ENCODE results near the gene MAT2A. TPM values are rescaled to one million over a fixed set of nuclear protein-coding genes. Genes with fewer than 3 reads are reported as not detected.

The MAT2A gene
- total RNA-seq, 4 donors from 2014 or later = 139 to 164 (median 145) TPM

- no peak for DNase-seq (ENCODE audit: low spot score in 2 of 2)
- WGBS, 2 donors = 81 to 83% methylated on average over 3 of the region's 3 CpGs
- Histone ChIP-seq H3K27me3 (no peaks in the 10 kb centered on the region), H3K36me3 (no peaks in the 10 kb centered on the region), H3K4me1 (peaks cover 0 to 18% (median 10%) of the 10 kb centered on the region in 4 donors), H3K4me3 (no peak overlapping the region), H3K9me3 (no peaks in the 10 kb centered on the region), H3K27ac (peak overlapping the region in 2 of 4 donors; percentile 20 to 99)
- TF ChIP-seq POLR2A (IDR thresholded peaks at IDR 0.05) (no peak), CTCF (IDR thresholded peaks at IDR 0.05) (no peak), EP300 (IDR thresholded peaks at IDR 0.05) (no peak)
Measured at GRCh38 chr2:85534099-85534498, 4.9 kb upstream of the MAT2A start.

DNA sequence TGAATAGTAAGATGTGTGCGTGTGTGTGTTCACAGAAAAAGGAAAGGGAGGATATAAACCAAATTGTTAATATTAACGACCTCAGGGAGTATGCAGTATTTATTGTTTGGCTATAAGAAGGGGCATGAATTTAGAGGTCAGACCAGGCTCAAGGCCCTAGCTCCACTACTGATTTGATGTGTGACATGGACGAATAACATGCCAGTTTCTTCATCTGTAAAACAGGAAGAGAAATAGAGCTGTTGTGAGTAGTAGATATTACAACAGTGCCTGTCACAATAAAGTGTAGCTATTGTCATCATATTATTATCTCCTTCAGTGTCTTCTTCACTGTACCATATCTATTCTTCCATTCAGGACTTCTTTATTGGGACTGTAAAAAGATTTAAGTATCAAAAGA lies 4.1 kb upstream of the MAT2A start:
- peak overlapping the region in 2 of 4 donors; percentile 8 to 99 for H3K27ac ChIP-seq
- no peak overlapping the region for H3K4me3 ChIP-seq
- no peak for DNase-seq (ENCODE audit: low spot score in 2 of 2)
- no peaks in the 10 kb centered on the region for H3K27me3 ChIP-seq
- H3K36me3 ChIP-seq = no peaks in the 10 kb centered on the region
- TF ChIP-seq EP300 (IDR thresholded peaks at IDR 0.05) = no peak
- TF ChIP-seq POLR2A (IDR thresholded peaks at IDR 0.05) = no peak
- TF ChIP-seq CTCF (IDR thresholded peaks at IDR 0.05) = no peak
- 69 to 76% methylated on average over 3 of the region's 3 CpGs for WGBS, 2 donors
- no peaks in the 10 kb centered on the region for H3K9me3 ChIP-seq
- peaks cover 0 to 18% (median 10%) of the 10 kb centered on the region in 4 donors for H3K4me1 ChIP-seq

- H3K36me3 ChIP-seq = peaks cover 0 to 5% (median 2%) of the 10 kb centered on the region in 3 donors
- no peaks in the 10 kb centered on the region for H3K27me3 ChIP-seq
- no peak overlapping the region for H3K4me3 ChIP-seq
- 49 to 56% methylated on average over 3 of the region's 3 CpGs for WGBS, 2 donors
- DNase-seq (ENCODE audit: low spot score in 2 of 2) = no peak
- TF ChIP-seq CTCF (IDR thresholded peaks at IDR 0.05) (no peak), EP300 (IDR thresholded peaks at IDR 0.05) (no peak), POLR2A (IDR thresholded peaks at IDR 0.05) (no peak)
- H3K27ac ChIP-seq = peak overlapping the region; percentile 97 to 99 (median 98)
- peaks cover 0 to 31% (median 18%) of the 10 kb centered on the region in 4 donors for H3K4me1 ChIP-seq
- no peaks in the 10 kb centered on the region for H3K9me3 ChIP-seq
Measured at GRCh38 chr2:85536479-85536878, 2.5 kb upstream of the MAT2A start.

DNA sequence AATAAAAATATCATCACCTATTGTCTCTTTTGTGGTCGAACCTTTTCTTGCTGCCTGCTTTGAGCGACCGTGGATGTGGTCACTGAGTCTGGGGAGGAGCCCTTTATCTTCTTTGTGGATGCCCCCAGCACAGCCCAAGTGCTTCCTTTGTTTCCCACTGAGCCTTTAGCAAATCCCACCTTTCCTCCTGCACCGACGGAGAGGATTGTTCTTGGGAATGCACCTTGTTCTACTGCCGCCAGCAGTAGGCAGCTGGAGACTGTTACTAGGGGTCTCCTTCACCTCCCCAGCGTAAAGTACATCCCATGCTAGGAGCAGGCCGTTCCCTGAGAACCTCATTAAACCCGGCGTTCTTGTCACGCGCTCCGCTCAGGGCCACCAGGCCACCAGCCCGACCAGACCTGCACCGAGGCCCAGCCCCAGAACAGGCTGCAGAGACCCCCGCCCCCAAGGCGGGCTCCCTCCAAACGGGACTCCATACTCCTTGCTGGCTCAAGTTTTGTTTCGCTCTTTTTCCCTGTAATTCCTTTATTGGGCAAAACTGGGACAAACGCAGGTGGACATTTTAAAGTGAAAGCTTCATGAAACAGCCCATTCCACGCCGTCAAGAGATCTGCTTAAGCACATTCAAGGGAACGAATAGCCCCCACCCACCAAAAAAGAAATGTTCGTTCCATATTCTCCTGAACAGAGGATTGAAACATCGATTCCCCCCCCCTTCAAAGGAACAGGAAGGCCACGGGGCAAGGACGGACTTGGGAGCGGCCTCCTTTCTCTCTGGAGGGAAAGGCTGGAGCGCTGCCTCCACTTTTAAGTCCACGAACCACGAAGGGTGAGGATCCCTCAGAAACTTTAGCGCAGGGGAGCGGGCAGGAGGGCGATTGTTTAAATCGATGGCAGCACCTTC lies 1.1 kb upstream of the MAT2A start:
- Histone ChIP-seq H3K4me3 (peak overlapping the region; percentile 71 to 98 (median 82)), H3K36me3 (peaks cover 3 to 19% (median 14%) of the 10 kb centered on the region in 3 donors), H3K27ac (peak overlapping the region; percentile 97 to 99 (median 98)), H3K9me3 (no peaks in the 10 kb centered on the region), H3K27me3 (no peaks in the 10 kb centered on the region), H3K4me1 (peaks cover 0 to 45% (median 26%) of the 10 kb centered on the region in 4 donors)
- TF ChIP-seq POLR2A (IDR thresholded peaks at IDR 0.05) (peak in 1 of 2 donors; percentile 13), EP300 (IDR thresholded peaks at IDR 0.05) (peak in 1 of 2 donors; percentile 52), CTCF (IDR thresholded peaks at IDR 0.05) (peak in 1 of 5 experiments; percentile 17)
- WGBS, 2 donors = 1% methylated on average over 33 to 35 of the region's 35 CpGs
- DNase-seq (ENCODE audit: low spot score in 2 of 2) = peak; percentile 47 to 64

Data from tibial nerve (tissue), 4 donors.